Ascending aorta (tissue), 2 donors: ENCODE results near the gene BRMS1. TPM values are rescaled to one million over a fixed set of nuclear protein-coding genes. Genes with fewer than 3 reads are reported as not detected.

ENCODE experiments used
- DNase-seq, 2 donors: peaks; one replicate each; pipeline ENCODE4 v3.0.0-alpha.2; 2019; ENCODE audit warnings: low spot score in 2 of 2
- H3K27ac ChIP-seq, 2 donors: fragments of 200-600 bp; sonication (generic); one replicate each; pipeline ENCODE4 v1.5.1; 2016 to 2017; ENCODE audit warnings: mild to moderate bottlenecking in 1 of 2
- H3K27me3 ChIP-seq: fragments of 200-600 bp; sonication (generic); one replicate; pipeline ENCODE4 v1.5.1; 2017
- H3K36me3 ChIP-seq, 2 donors: fragments of 200-600 bp; sonication (generic); one replicate each; pipeline ENCODE4 v1.5.1; 2016
- H3K4me1 ChIP-seq, 2 donors: fragments of 200-600 bp; sonication (generic); one replicate each; pipeline ENCODE4 v1.5.1; 2016 to 2017; ENCODE audit warnings: mild to moderate bottlenecking in 1 of 2
- H3K4me3 ChIP-seq, 2 donors: fragments of 200-600 bp; sonication (generic); one replicate each; pipeline ENCODE4 v1.5.1; 2016 to 2017; ENCODE audit warnings: mild to moderate bottlenecking in 1 of 2
- H3K9me3 ChIP-seq, 2 donors: fragments of 200-600 bp; sonication (generic); one replicate each; pipeline ENCODE4 v1.5.1; 2016
- intact Hi-C: fragments of 100-400 bp; cut with DNase I; formaldehyde crosslinking; loops from one replicate; pipeline ENCODE4 v1.15.1; 2023
- total RNA-seq: library from RNA; depleted of rRNA; stranded (reverse); fragments of >200 nt; gene quantifications from one replicate; pipeline ENCODE4 v1.1.0, GENCODE V29; 2016
- TF ChIP-seq, protein P1 (sequence below), 3 experiments: fragments of 200-600 bp in 2 of 3; fragments of 450-650 bp in 1 of 3; sonication (generic) in 2 of 3; IDR thresholded peaks; one replicate each; pipeline ENCODE4 v1.5.1; 2016 to 2019; ENCODE audit warnings: antibody characterized with exemption in 3 of 3, mild to moderate bottlenecking in 1 of 3, moderate library complexity in 1 of 3

The BRMS1 gene
- total RNA-seq, 1 donor from 2014 or later = 24.8 TPM

DNA sequence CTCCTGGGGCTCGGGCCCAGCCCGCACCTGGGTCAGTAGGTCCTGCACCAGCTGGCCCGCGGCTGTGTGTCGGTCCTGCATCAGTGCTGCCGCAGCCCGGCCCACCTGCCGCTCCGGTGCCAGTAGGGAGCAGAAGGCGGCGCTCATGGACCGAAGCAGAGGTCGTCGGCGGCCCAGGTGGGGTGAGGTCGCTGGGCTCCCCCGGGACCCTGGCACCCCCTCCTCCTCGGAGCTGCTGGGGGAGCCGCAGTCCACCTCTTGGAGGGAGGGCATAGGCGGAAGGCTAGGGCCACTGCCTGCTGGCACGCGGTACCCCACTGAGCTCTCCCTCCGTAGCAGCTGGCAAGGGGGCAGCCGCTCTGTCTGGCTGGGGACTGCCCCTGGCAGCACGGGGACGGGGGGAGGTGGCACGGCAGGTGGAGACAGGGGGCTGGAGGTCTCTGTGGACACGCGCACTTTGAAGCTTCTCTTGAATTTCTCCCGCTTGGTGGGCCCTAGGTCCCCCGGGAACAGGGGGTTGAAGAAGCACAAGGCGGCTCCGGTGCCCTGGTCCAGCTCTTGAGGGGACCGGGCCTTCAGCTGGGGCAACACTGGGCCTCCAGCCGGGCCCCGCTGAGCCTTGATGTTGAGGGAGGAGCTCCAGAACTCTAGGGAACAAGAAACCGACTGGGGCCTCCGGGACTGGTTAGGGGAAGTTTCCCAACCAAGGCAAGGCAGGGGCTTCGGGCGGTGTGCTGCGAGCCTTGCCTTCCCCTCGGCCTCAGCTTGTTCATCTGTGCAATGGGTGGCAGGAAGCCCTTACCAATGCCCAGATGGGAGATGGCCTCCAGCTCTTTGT lies 10.1 kb downstream of the BRMS1 start:
- no peak overlapping the region for H3K27ac ChIP-seq
- H3K4me3 ChIP-seq = peak overlapping the region; percentile 72 to 78

DNA sequence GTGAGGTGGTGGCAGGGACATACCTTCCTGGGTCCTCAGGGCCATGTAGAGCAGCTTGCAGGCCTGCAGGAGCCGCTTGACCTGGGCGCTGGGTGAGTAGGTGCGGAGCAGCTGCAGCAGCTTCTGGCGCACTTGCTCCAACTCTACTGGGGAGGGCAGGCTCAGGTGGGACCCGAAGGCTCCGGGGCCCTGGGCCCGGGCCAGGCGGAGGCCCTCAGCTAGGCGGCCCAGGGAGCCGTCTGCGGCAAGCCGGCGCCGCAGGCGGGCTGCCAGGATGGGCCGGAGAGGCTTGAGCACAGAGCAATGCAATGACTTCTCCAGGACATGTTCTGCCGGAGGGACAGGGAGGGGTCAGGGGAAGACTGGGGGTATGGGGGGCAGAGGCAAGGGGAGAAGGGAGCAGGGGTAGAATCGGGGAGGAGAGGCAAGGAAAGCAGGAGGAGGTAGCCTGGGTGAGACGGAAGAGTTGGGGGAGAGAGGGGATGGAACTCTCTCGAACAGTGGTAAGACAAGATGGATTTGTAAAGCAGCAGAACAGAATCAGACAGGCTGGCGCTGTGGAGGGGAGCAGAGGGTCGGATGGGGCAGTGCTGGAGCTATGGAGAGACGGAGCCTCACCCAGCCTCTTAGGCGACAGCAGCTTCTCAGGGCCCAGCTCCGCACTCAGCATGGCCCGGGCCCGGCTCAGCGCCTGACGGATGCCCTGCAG lies 10.9 kb downstream of the BRMS1 start:
- Histone ChIP-seq H3K4me3 (no peak overlapping the region), H3K4me1 (peaks cover 13 to 23% of the 10 kb centered on the region in 2 donors), H3K9me3 (no peaks in the 10 kb centered on the region), H3K27me3 (no peaks in the 10 kb centered on the region), H3K27ac (no peak overlapping the region), H3K36me3 (peaks cover 15 to 22% of the 10 kb centered on the region in 2 donors)
- TF ChIP-seq, protein P1, sequence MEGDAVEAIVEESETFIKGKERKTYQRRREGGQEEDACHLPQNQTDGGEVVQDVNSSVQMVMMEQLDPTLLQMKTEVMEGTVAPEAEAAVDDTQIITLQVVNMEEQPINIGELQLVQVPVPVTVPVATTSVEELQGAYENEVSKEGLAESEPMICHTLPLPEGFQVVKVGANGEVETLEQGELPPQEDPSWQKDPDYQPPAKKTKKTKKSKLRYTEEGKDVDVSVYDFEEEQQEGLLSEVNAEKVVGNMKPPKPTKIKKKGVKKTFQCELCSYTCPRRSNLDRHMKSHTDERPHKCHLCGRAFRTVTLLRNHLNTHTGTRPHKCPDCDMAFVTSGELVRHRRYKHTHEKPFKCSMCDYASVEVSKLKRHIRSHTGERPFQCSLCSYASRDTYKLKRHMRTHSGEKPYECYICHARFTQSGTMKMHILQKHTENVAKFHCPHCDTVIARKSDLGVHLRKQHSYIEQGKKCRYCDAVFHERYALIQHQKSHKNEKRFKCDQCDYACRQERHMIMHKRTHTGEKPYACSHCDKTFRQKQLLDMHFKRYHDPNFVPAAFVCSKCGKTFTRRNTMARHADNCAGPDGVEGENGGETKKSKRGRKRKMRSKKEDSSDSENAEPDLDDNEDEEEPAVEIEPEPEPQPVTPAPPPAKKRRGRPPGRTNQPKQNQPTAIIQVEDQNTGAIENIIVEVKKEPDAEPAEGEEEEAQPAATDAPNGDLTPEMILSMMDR (IDR thresholded peaks at IDR 0.05) = no peak
- intact Hi-C loops = no loop called here
- no peak for DNase-seq

More for the DNA sequence above, 10.1 kb downstream of the BRMS1 start:
- peaks cover 13 to 23% of the 10 kb centered on the region in 2 donors for H3K4me1 ChIP-seq
- intact Hi-C loops = no loop called here
- no peaks in the 10 kb centered on the region for H3K27me3 ChIP-seq
- no peak for DNase-seq
- TF ChIP-seq, protein P1 (IDR thresholded peaks at IDR 0.05) = no peak
- no peaks in the 10 kb centered on the region for H3K9me3 ChIP-seq
- peaks cover 23 to 28% of the 10 kb centered on the region in 2 donors for H3K36me3 ChIP-seq

DNA sequence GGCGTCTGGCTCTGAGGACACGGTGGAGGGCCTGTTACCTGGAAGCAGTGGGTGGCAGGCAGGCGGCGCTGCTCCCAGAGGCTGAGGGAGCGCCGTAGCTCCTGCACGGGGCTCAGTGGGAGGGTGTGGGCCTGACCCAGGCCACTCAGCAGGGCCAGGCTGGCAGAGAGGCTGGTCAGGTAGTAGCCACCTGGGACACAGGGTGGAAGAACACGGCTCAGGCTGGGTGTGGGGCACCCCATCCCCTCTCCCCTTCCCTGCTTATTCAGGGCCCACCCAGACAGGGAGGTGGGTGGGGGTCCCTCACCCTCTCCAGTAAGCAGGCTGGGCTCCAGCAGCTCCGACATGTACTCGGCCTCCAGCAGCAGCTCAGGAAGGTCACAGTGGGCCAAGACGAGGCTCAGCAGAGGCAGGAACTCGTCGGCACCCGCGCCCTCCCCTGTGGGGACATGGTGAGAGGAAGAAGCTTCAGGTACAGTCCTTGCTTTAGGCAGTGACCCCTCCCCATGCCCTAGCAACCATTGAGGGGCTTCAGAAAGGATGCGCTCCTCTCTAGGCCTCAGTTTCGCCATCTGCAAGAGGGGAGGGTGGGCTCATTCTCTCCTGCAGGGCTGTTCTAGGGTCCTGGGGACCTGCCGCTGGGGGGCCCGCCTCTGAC lies 11.6 kb downstream of the BRMS1 start:
- Histone ChIP-seq H3K9me3 (no peaks in the 10 kb centered on the region), H3K27me3 (no peaks in the 10 kb centered on the region), H3K4me1 (peaks cover 13 to 28% of the 10 kb centered on the region in 2 donors), H3K27ac (no peak overlapping the region), H3K36me3 (peaks cover 15 to 16% of the 10 kb centered on the region in 2 donors), H3K4me3 (no peak overlapping the region)
- intact Hi-C loops = no loop called here
- DNase-seq = no peak
- TF ChIP-seq, protein P1 (IDR thresholded peaks at IDR 0.05) = no peak

DNA sequence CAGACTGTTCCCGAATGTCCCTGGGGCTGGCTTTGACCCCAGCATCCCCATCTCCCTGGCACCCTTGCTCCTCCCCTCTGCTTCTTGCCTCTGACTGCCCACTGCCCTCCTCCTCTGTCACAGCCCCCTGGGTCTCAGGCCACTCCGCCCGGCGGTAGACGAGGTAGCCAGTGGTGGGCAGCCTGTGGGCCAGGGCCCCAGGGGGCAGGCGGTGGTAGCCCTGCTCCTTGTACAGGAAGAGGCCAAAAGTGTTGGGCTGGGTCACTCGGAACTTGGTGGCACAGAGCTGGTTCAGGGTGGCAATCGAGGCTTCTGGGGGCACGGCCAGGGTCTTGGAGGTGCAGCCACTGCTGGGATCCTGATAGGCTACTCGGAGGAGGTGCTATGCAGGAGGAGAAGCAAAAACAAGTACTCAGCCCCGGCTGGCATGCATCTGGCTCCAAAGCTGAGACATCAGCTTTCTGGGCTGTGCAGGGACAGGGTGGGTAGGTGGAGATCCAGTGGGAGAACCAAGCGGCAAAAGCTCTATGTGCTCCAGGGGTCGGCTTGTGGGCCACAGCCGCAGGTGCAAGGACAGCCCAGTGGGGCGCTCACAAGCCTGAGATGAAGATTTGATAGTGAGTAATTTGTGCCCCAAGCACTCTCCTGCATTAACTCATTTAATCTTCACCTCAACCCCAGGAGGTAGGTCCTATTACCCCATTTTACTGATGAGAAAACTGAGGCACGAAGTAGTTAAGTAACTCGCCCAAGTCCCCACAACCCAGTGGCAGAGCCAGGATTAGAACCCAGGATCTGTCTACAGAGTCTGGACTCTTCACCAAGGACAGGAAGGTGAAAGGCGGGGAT lies 12.3 kb downstream of the BRMS1 start:
- Histone ChIP-seq H3K4me1 (peaks cover 13 to 34% of the 10 kb centered on the region in 2 donors), H3K36me3 (peaks cover 13 to 14% of the 10 kb centered on the region in 2 donors), H3K9me3 (no peaks in the 10 kb centered on the region), H3K27ac (no peak overlapping the region), H3K4me3 (no peak overlapping the region), H3K27me3 (no peaks in the 10 kb centered on the region)
- intact Hi-C loops = no loop called here
- TF ChIP-seq, protein P1 (IDR thresholded peaks at IDR 0.05) = no peak
- DNase-seq = no peak
